Keratinocyte (primary cell): ENCODE measurements around the gene GSTA3. TPM values are rescaled to one million over a fixed set of nuclear protein-coding genes. Genes with fewer than 3 reads are reported as not detected.
"Not testable (repeated sequence)": the region's sequence is repeated elsewhere in the genome, so short reads cannot be mapped to it uniquely, and the experiment has no call there.

Source experiments
- DNase-seq: peaks from one replicate; pipeline ENCODE4 v3.0.0-alpha.2; 2011; ENCODE audit warnings: low read depth, missing footprints, low spot score
- FAIRE-seq: peaks from 2 replicates; lab custom pipeline; 2011; peaks lifted over from hg19 to GRCh38; lab: Jason Lieb, UNC
- H2AFZ ChIP-seq: 2 replicates; pipeline ENCODE4 v1.6.0; 2012; ENCODE audit warnings: low read length, control low read depth, inconsistent platforms; ENCODE audit not compliant: control insufficient read depth
- H3K27ac ChIP-seq: 2 replicates; pipeline ENCODE4 v1.5.1; 2011; ENCODE audit warnings: low read length; ENCODE audit not compliant: control insufficient read depth, insufficient read depth
- H3K27me3 ChIP-seq: 3 replicates; pipeline ENCODE4 v1.6.0; 2011; ENCODE audit warnings: low read length; ENCODE audit not compliant: control insufficient read depth, insufficient read depth; ENCODE audit errors: extremely low read depth
- H3K36me3 ChIP-seq, 2 experiments: 2 replicates in 1 of 2; 3 replicates in 1 of 2; pipeline ENCODE4 v1.5.1; 2011; ENCODE audit warnings: low read length in 2 of 2, mild to moderate bottlenecking in 1 of 2; ENCODE audit not compliant: control insufficient read depth in 2 of 2, insufficient read depth in 2 of 2; ENCODE audit errors: extremely low read depth in 1 of 2
- H3K4me1 ChIP-seq: 3 replicates; pipeline ENCODE4 v1.5.1; 2011; ENCODE audit warnings: low read length; ENCODE audit not compliant: control insufficient read depth, insufficient read depth; ENCODE audit errors: extremely low read depth
- H3K4me2 ChIP-seq: 3 replicates; pipeline ENCODE4 v1.6.0; 2011; ENCODE audit warnings: low read depth, low read length; ENCODE audit not compliant: control insufficient read depth, insufficient read depth; ENCODE audit errors: extremely low read depth
- H3K4me3 ChIP-seq, 3 experiments: fragments of 200-600 bp in 1 of 3; sonication (generic) in 1 of 3; 2 replicates in 2 of 3; 3 replicates in 1 of 3; pipeline ENCODE4 v1.5.1; 2011 to 2016; ENCODE audit warnings: low read length in 3 of 3, mild to moderate bottlenecking in 3 of 3, control low read depth in 2 of 3, inconsistent platforms in 1 of 3, low read depth in 1 of 3, mixed read lengths in 1 of 3, mixed run types in 1 of 3, moderate library complexity in 1 of 3; ENCODE audit not compliant: control insufficient read depth in 2 of 3, insufficient read depth in 2 of 3; ENCODE audit errors: extremely low read depth in 1 of 3
- H3K79me2 ChIP-seq: 2 replicates; pipeline ENCODE4 v1.6.0; 2012; ENCODE audit warnings: low read length; ENCODE audit not compliant: control insufficient read depth, insufficient read depth
- H3K9ac ChIP-seq: 3 replicates; pipeline ENCODE4 v1.6.0; 2011; ENCODE audit warnings: low read length; ENCODE audit not compliant: control insufficient read depth, insufficient read depth; ENCODE audit errors: extremely low read depth
- H3K9me1 ChIP-seq: 3 replicates; pipeline ENCODE4 v1.6.0; 2011; ENCODE audit warnings: low read length; ENCODE audit not compliant: control insufficient read depth, insufficient read depth; ENCODE audit errors: extremely low read depth
- H3K9me3 ChIP-seq: 2 replicates; pipeline ENCODE4 v1.5.1; 2012; ENCODE audit warnings: low read depth, low read length; ENCODE audit not compliant: control insufficient read depth
- H4K20me1 ChIP-seq: 3 replicates; pipeline ENCODE4 v1.6.0; 2011; ENCODE audit warnings: low read length; ENCODE audit not compliant: control insufficient read depth, insufficient read depth; ENCODE audit errors: extremely low read depth
- EZH2 ChIP-seq: IDR thresholded peaks from one replicate; pipeline ENCODE4 v1.6.1; 2012; ENCODE audit warnings: inconsistent platforms, mild to moderate bottlenecking, low read length, moderate library complexity
- dilution Hi-C: fragments of 300-500 bp; cut with MboI; formaldehyde crosslinking; loops from one replicate; pipeline ENCODE4 v1.7.0; 2020; ENCODE audit warnings: low sequenced_read_pairs; ENCODE audit not compliant: extremely low pct_ligation_motif_present
- polyA plus RNA-seq, 5 experiments: library from polyadenylated mRNA; depleted of rRNA in 3 of 5; stranded (reverse) in 3 of 5; stranded (forward) in 1 of 5; unstranded in 1 of 5; fragments of >200 nt; gene quantifications; 1 replicate in 1 of 5; 2 replicates in 3 of 5; 3 replicates in 1 of 5; pipeline versions ENCODE4 v1.2.1 to v1.2.3, GENCODE V29; 2011 to 2012; ENCODE audit warnings: missing spikeins in 2 of 5, low read depth in 1 of 5, low replicate concordance in 1 of 5
- TF ChIP-seq, protein P1 (sequence below), 3 experiments: IDR thresholded peaks in 1 of 3; conservative IDR thresholded peaks in 1 of 3; optimal IDR thresholded peaks in 1 of 3; 2 replicates in 2 of 3; 3 replicates in 1 of 3; pipeline versions ENCODE3 to v1.5.1; 2011; ENCODE audit warnings: low read length in 3 of 3, mild to moderate bottlenecking in 3 of 3, moderate library complexity in 2 of 3, control low read depth in 1 of 3, inconsistent platforms in 1 of 3; ENCODE audit not compliant: insufficient read depth in 2 of 3; ENCODE audit errors: extremely low read depth in 1 of 3

Gene GSTA3
- polyA plus RNA-seq, 1 donor (not counting 4 experiments of a cell fraction or from before 2014, with no cell fraction given) = not detected

DNA sequence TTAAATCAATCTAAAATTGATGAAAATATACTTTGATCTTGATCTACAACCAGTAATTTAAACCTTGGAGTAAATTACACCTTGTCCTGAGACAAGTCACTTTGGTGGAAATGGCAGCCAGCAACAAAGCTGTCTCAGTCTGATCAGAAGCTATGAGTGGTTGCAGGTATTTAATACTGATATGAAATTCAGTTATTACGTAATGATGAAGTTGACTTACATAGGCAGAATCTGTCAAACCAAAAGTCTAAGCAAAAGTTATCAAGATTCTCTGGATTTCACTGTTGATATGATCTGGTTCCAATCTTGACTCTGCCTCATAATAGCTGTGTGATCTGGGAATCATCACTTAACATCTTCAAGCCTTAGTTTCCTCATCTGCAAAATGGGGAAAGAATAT lies 41.3 kb downstream of the GSTA3 start:
- H3K4me1 ChIP-seq = no peaks in the 10 kb centered on the region
- no peak overlapping the region for H3K4me3 ChIP-seq
- H3K9me1 ChIP-seq = no peaks in the 10 kb centered on the region
- peaks cover 9% of the 10 kb centered on the region for H3K27me3 ChIP-seq
- H3K27ac ChIP-seq = no peak overlapping the region
- no peak overlapping the region for H2AFZ ChIP-seq
- H3K36me3 ChIP-seq = no peaks in the 10 kb centered on the region
- FAIRE-seq (no peak), DNase-seq (no peak)
- no peaks in the 10 kb centered on the region for H3K79me2 ChIP-seq
- no peak overlapping the region for H3K9ac ChIP-seq
- dilution Hi-C loops = no loop called here
- no peaks in the 10 kb centered on the region for H3K9me3 ChIP-seq
- no peaks in the 10 kb centered on the region for H4K20me1 ChIP-seq
- TF ChIP-seq, protein P1, sequence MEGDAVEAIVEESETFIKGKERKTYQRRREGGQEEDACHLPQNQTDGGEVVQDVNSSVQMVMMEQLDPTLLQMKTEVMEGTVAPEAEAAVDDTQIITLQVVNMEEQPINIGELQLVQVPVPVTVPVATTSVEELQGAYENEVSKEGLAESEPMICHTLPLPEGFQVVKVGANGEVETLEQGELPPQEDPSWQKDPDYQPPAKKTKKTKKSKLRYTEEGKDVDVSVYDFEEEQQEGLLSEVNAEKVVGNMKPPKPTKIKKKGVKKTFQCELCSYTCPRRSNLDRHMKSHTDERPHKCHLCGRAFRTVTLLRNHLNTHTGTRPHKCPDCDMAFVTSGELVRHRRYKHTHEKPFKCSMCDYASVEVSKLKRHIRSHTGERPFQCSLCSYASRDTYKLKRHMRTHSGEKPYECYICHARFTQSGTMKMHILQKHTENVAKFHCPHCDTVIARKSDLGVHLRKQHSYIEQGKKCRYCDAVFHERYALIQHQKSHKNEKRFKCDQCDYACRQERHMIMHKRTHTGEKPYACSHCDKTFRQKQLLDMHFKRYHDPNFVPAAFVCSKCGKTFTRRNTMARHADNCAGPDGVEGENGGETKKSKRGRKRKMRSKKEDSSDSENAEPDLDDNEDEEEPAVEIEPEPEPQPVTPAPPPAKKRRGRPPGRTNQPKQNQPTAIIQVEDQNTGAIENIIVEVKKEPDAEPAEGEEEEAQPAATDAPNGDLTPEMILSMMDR (optimal IDR thresholded peaks at IDR 0.05 in 1 of 3, IDR thresholded peaks at IDR 0.05 in 1 of 3, conservative IDR thresholded peaks at IDR 0.05 in 1 of 3; ENCODE audit: extremely low read depth in 1 of 3, insufficient read depth in 2 of 3, low read length in 3 of 3) = no peak
- TF ChIP-seq EZH2 = no peak
- no peak overlapping the region for H3K4me2 ChIP-seq

DNA sequence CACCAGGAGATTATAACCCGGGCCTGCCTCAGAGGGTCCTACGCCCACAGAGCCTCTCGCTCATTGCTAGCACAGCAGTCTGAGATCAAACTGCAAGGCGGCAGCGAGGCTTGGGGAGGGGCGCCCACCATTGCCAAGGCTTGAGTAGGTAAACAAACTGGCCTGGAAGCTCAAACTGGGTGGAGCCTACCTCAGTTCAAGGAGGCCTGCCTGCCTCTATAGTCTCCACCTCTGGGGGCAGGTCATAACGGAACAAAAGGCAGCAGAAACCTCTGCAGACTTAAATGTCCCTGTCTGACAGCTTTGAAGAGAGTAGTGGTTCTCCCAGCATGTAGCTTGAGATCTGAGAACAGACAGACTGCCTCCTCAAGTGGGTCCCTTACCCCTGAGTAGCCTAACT lies 48.3 kb downstream of the GSTA3 start:
- FAIRE-seq, H2AFZ ChIP-seq, H3K4me1 ChIP-seq, H4K20me1 ChIP-seq, H3K4me2 ChIP-seq, H3K36me3 ChIP-seq, H3K27me3 ChIP-seq, dilution Hi-C loops, H3K4me3 ChIP-seq, H3K27ac ChIP-seq, H3K9me1 ChIP-seq, H3K9ac ChIP-seq, H3K79me2 ChIP-seq, H3K9me3 ChIP-seq, DNase-seq: not testable (repeated sequence)

DNA sequence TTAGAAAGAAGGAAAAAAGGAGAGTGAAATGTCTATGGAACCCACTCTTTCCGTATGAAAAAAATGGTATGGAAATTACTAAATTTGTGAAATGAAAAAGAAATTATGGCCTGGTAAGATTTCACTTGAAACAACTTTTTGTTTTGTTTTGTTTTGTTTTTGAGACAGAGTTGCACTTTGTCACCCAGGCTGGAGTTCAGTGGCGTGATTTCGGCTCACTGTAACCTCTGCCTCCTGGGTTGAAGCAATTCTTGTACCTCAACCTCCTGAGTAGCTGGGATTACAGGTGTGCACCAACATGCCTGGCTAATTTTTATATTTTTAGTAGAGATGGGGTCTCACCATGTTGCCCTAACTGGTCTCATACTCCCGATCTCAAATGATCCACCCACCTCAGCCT lies 51.1 kb downstream of the GSTA3 start:
- dilution Hi-C loops = no loop called here
- Histone ChIP-seq H3K36me3 (no peaks in the 10 kb centered on the region), H3K9me1 (no peaks in the 10 kb centered on the region), H3K4me3 (no peak overlapping the region), H3K27ac (no peak overlapping the region), H3K9ac (no peak overlapping the region), H3K4me1 (no peaks in the 10 kb centered on the region), H3K79me2 (no peaks in the 10 kb centered on the region), H3K4me2 (no peak overlapping the region), H2AFZ (no peak overlapping the region), H4K20me1 (no peaks in the 10 kb centered on the region), H3K27me3 (peaks cover 3% of the 10 kb centered on the region), H3K9me3 (no peaks in the 10 kb centered on the region)
- no peak for FAIRE-seq
- no peak for TF ChIP-seq EZH2
- TF ChIP-seq, protein P1 (optimal IDR thresholded peaks at IDR 0.05 in 1 of 3, IDR thresholded peaks at IDR 0.05 in 1 of 3, conservative IDR thresholded peaks at IDR 0.05 in 1 of 3; ENCODE audit: extremely low read depth in 1 of 3, insufficient read depth in 2 of 3, low read length in 3 of 3) = no peak
- no peak for DNase-seq

DNA sequence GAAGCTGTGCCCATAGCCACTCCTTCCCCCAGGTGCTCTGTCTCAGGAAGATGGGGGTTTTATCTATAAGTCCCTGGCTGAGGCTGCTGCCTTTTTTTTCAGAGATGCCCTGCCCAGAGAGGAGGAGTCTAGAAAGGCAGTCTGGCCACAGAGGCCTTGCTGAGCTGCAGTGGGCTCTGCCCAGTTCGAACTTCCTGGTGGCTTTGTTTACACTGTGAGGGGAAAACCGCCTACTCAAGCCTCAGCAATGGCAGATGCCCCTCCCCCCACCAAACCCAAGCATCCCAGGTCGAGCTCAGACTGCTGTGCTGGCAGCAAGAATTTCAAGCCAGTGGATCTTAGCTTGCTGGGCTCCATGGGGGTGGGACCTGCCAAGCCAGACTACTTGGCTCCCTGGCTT lies 53.4 kb downstream of the GSTA3 start:
- H3K4me2 ChIP-seq, H3K9me1 ChIP-seq, H3K27me3 ChIP-seq, H3K36me3 ChIP-seq, H3K9me3 ChIP-seq, H3K27ac ChIP-seq, H3K4me1 ChIP-seq, FAIRE-seq, H4K20me1 ChIP-seq, DNase-seq, H3K79me2 ChIP-seq, dilution Hi-C loops, H3K9ac ChIP-seq, H3K4me3 ChIP-seq, H2AFZ ChIP-seq: not testable (repeated sequence)
